Duodenal mucosa (tissue), 2 donors: ENCODE measurements around the gene RAB3GAP2.
"Not testable (repeated sequence)": the region's sequence is repeated elsewhere in the genome, so short reads cannot be mapped to it uniquely, and the experiment has no call there.

Experiments
- H3K27ac ChIP-seq: one replicate; pipeline ENCODE4 v1.7.0; 2013; ENCODE audit warnings: low read depth, low read length
- H3K27me3 ChIP-seq, 2 donors: one replicate each; pipeline ENCODE4 v1.7.0; 2013; ENCODE audit warnings: low read length in 2 of 2, control low read depth in 1 of 2; ENCODE audit not compliant: insufficient read depth in 2 of 2, control insufficient read depth in 1 of 2
- H3K36me3 ChIP-seq, 2 donors: one replicate each; pipeline ENCODE4 v1.7.0; 2013; ENCODE audit warnings: low read length in 2 of 2, control low read depth in 1 of 2; ENCODE audit not compliant: insufficient read depth in 2 of 2, control insufficient read depth in 1 of 2
- H3K4me1 ChIP-seq, 2 donors: one replicate each; pipeline ENCODE4 v1.7.0; 2013; ENCODE audit warnings: low read length in 2 of 2, control low read depth in 1 of 2; ENCODE audit not compliant: insufficient read depth in 2 of 2, control insufficient read depth in 1 of 2
- H3K4me3 ChIP-seq, 2 donors: one replicate each; pipeline ENCODE4 v1.7.0; 2013; ENCODE audit warnings: low read length in 2 of 2, low read depth in 1 of 2
- H3K9ac ChIP-seq, 2 donors: one replicate each; pipeline ENCODE4 v1.7.0; 2013; ENCODE audit warnings: low read length in 2 of 2, low read depth in 1 of 2
- H3K9me3 ChIP-seq, 2 donors: one replicate each; pipeline ENCODE4 v1.7.0; 2013; ENCODE audit warnings: low read length in 2 of 2, control low read depth in 1 of 2; ENCODE audit not compliant: control insufficient read depth in 1 of 2

The RAB3GAP2 gene

GRCh38 chr1:220188538-220188937 is 83.7 kb downstream of the RAB3GAP2 start:
- no peak overlapping the region for H3K27ac ChIP-seq
- H3K36me3 ChIP-seq = peaks cover 24 to 53% of the 10 kb centered on the region in 2 donors
- H3K4me1 ChIP-seq = no peaks in the 10 kb centered on the region
- no peak overlapping the region for H3K9ac ChIP-seq
- no peaks in the 10 kb centered on the region for H3K9me3 ChIP-seq
- H3K27me3 ChIP-seq = no peaks in the 10 kb centered on the region
- H3K4me3 ChIP-seq = no peak overlapping the region

GRCh38 chr1:220186752-220187151 is 85.5 kb downstream of the RAB3GAP2 start:
- Histone ChIP-seq H3K27me3 (no peaks in the 10 kb centered on the region), H3K4me3 (no peak overlapping the region), H3K4me1 (no peaks in the 10 kb centered on the region), H3K9me3 (no peaks in the 10 kb centered on the region), H3K27ac (no peak overlapping the region), H3K36me3 (peaks cover 21 to 45% of the 10 kb centered on the region in 2 donors), H3K9ac (no peak overlapping the region)

GRCh38 chr1:220184506-220184905 is 87.7 kb downstream of the RAB3GAP2 start:
- H3K27ac ChIP-seq = no peak overlapping the region
- H3K36me3 ChIP-seq = peaks cover 18 to 40% of the 10 kb centered on the region in 2 donors

DNA sequence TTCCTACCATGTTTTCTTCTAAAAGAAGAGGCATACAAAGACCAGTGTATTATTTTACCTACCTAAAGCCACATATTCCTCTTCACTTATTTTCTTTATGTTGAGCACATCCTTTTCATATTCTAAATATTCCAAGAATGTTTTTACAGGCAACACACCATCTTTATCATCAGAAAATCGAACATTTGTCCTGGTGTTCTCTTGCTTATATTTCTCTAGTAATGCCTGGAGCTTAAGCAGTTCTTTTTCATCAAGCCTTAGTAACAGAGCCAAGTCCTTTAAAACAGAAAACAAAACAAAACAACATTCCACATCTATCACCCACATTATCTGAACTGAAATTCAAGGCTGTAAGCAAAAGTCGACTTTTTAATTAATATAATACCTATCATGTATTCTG is 89.6 kb downstream of the RAB3GAP2 start:
- H3K36me3 ChIP-seq = peaks cover 10 to 29% of the 10 kb centered on the region in 2 donors
- H3K9ac ChIP-seq = no peak overlapping the region
- H3K27me3 ChIP-seq = no peaks in the 10 kb centered on the region
- H3K9me3 ChIP-seq = no peaks in the 10 kb centered on the region
- H3K4me1 ChIP-seq = no peaks in the 10 kb centered on the region
- H3K27ac ChIP-seq = no peak overlapping the region
- no peak overlapping the region for H3K4me3 ChIP-seq

More at GRCh38 chr1:220184506-220184905, 87.7 kb downstream of the RAB3GAP2 start:
- no peak overlapping the region for H3K4me3 ChIP-seq
- no peaks in the 10 kb centered on the region for H3K9me3 ChIP-seq
- H3K4me1 ChIP-seq = no peaks in the 10 kb centered on the region
- no peak overlapping the region for H3K9ac ChIP-seq
- H3K27me3 ChIP-seq = no peaks in the 10 kb centered on the region

DNA sequence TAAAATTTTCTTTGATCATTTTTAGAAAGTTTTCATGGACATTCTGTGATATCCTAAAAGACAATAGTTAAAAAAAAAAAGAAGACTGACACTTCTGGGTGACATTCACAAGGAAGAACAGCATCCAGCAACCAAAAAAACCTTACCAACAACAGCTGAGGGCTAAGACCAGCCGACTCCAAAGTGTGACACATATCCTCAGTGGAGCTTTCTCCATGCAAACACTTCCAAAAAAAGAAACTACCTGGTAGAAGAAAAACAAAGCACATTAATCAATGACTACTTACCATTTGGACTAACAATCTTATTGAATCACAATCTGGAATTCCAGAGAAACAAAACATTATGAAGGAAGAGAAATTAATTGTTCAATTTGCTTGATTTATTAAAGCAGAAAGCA is 90.1 kb downstream of the RAB3GAP2 start:
- Histone ChIP-seq H3K4me3 (no peak overlapping the region), H3K27me3 (no peaks in the 10 kb centered on the region), H3K9me3 (no peaks in the 10 kb centered on the region), H3K27ac (no peak overlapping the region), H3K4me1 (no peaks in the 10 kb centered on the region), H3K9ac (no peak overlapping the region), H3K36me3 (peaks cover 13 to 28% of the 10 kb centered on the region in 2 donors)

DNA sequence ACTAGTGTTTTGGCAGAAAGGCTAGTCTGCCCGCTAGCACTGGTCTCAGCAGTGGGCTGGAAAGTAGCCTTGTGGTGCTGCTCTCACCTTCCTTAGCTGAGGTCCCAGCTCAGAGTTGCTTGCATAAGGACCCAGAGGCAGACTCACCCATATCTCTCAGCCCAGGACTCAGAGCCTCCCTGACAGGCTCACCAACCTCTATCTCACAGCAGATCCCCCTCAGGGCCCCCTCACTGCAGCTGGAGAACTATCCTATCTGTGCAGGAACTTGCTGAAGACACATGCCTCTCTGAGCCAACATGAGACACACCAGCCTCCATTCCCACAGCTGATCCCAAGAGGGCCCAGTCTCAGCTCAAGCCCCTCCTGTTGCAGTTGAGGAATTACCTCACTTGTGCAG is 95.7 kb downstream of the RAB3GAP2 start:
- Histone ChIP-seq H3K4me3 (no peak overlapping the region), H3K27me3 (no peaks in the 10 kb centered on the region), H3K4me1 (no peaks in the 10 kb centered on the region), H3K36me3 (peaks cover 8 to 31% of the 10 kb centered on the region in 2 donors), H3K9ac (no peak overlapping the region), H3K27ac (no peak overlapping the region), H3K9me3 (no peaks in the 10 kb centered on the region)

GRCh38 chr1:220170836-220171526 is 101.3 kb downstream of the RAB3GAP2 start:
- H3K4me3 ChIP-seq = no peak overlapping the region
- no peaks in the 10 kb centered on the region for H3K4me1 ChIP-seq
- no peaks in the 10 kb centered on the region for H3K27me3 ChIP-seq
- no peaks in the 10 kb centered on the region for H3K9me3 ChIP-seq
- peaks cover 25 to 51% of the 10 kb centered on the region in 2 donors for H3K36me3 ChIP-seq
- no peak overlapping the region for H3K27ac ChIP-seq
- no peak overlapping the region for H3K9ac ChIP-seq

GRCh38 chr1:220169887-220170286 is 102.4 kb downstream of the RAB3GAP2 start:
- not testable (repeated sequence) for H3K27ac ChIP-seq, H3K27me3 ChIP-seq, H3K9ac ChIP-seq, H3K9me3 ChIP-seq, H3K4me3 ChIP-seq, H3K4me1 ChIP-seq
- peaks cover 25 to 56% of the 10 kb centered on the region in 2 donors for H3K36me3 ChIP-seq

DNA sequence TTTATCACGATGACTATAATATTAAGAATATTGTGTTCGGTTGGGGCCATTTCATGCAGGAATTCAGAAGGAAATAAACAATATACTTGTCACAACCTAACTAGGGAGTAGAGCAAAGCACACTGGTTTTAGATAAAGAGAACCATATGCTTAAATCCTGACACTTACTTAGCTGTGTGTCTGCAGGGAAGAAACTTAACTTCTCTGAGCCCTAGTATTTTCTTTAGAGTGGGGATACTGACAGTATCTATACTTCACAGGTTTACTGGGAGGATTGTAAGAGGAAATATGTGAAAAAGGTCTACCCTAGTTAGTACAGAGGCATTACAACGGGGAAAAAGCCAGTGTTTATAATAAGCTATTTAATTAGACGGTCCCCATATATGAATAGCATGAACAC is 105.4 kb downstream of the RAB3GAP2 start:
- Histone ChIP-seq H3K27me3 (no peaks in the 10 kb centered on the region), H3K27ac (no peak overlapping the region), H3K9ac (no peak overlapping the region), H3K4me3 (no peak overlapping the region), H3K9me3 (no peaks in the 10 kb centered on the region), H3K4me1 (no peaks in the 10 kb centered on the region), H3K36me3 (peaks cover 27 to 47% of the 10 kb centered on the region in 2 donors)

DNA sequence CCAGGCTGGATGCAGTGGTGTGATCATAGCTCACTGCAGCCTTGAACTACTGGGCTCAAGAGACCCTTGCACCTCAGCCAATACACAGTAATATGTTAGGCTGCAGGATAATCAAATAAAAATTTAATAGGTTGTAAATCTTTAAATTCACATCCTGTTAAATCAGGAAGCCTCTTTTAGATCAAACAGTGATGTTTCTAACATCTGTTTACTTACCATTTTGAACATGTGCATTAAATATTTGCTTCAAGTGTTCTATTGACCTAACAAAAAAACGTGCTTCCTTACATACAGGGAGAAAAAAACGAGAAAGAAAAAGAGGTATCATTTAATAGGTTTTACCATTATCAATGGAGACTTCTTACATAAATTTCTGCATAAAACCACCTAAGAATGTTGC is 107.7 kb downstream of the RAB3GAP2 start:
- Histone ChIP-seq H3K4me1 (peaks cover 0 to 5% of the 10 kb centered on the region in 2 donors), H3K27me3 (no peaks in the 10 kb centered on the region), H3K9me3 (no peaks in the 10 kb centered on the region), H3K9ac (no peak overlapping the region), H3K36me3 (peaks cover 24 to 29% of the 10 kb centered on the region in 2 donors), H3K4me3 (no peak overlapping the region), H3K27ac (no peak overlapping the region)
